GM12891 (cell line): Measurements from ENCODE around the gene G6PD.

ENCODE experiments used
- POLR2A ChIP-seq: IDR thresholded peaks from 2 replicates; pipeline ENCODE4 v1.6.1; 2011; ENCODE audit warnings: low read depth, low read length, control low read depth
- POLR2AphosphoS5 ChIP-seq: IDR thresholded peaks from 2 replicates; pipeline ENCODE4 v1.6.1; 2011; ENCODE audit warnings: low read depth, low read length, control low read depth
- POU2F2 ChIP-seq: IDR thresholded peaks from 2 replicates; pipeline ENCODE4 v1.6.1; 2011; ENCODE audit warnings: low read depth, mild to moderate bottlenecking, control low read depth, low read length, moderate library complexity
- SPI1 ChIP-seq: IDR thresholded peaks from 2 replicates; pipeline ENCODE4 v1.6.1; 2011; ENCODE audit warnings: low read depth, low read length, control low read depth
- TAF1 ChIP-seq: IDR thresholded peaks from 2 replicates; pipeline ENCODE4 v1.6.1; 2011; ENCODE audit warnings: low read depth, low read length, control low read depth

DNA sequence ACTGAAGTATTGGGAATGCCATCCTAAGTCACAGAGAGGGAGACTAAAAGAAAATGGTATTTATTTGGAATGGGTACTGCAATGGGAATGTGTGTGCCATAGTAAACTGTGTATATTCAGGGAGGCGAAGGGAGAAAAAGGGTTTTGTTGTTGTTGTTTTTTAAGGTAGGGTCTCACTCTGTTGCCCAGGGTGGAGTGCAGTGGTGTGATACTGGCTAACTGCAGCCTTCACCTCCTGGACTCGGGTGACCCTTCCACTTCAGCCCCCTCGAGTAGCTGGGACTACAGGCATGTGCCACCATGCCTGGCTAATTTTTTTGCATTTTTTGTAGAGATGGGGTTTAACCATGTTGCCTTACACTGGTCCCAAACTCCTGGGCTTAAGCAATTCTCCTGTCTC, 51.9 kb downstream of the G6PD start:
- TF ChIP-seq SPI1 (no peak), POLR2A (no peak), POLR2AphosphoS5 (no peak), TAF1 (no peak), POU2F2 (no peak)
